Stimulated activated naive CD4-positive, alpha-beta T cell treated with Interleukin-2 at 50 U/mL for 16 hours (primary cell): ENCODE measurements around the gene FCRL4.
"Not testable (repeated sequence)": the region's sequence is repeated elsewhere in the genome, so short reads cannot be mapped to it uniquely, and the experiment has no call there.

Source experiments
- DNase-seq: peaks from one replicate; lab custom pipeline; 2025; lab: John Stamatoyannopoulos, UW

FCRL4 gene

GRCh38 chr1:157551694-157552693 is 45.9 kb downstream of the FCRL4 start, which contains the start of gene FCRL5:
TSS of gene FCRL5 (minus strand) at chr1:157552515. CDS start at chr1:157552362, 153 bp downstream.
- DNase-seq = no peak

GRCh38 chr1:157548081-157548480 is 49.8 kb downstream of the FCRL4 start:
- DNase-seq = not testable (repeated sequence)

- no peak for DNase-seq
Measured at GRCh38 chr1:157542676-157543075, 55.2 kb downstream of the FCRL4 start.

DNA sequence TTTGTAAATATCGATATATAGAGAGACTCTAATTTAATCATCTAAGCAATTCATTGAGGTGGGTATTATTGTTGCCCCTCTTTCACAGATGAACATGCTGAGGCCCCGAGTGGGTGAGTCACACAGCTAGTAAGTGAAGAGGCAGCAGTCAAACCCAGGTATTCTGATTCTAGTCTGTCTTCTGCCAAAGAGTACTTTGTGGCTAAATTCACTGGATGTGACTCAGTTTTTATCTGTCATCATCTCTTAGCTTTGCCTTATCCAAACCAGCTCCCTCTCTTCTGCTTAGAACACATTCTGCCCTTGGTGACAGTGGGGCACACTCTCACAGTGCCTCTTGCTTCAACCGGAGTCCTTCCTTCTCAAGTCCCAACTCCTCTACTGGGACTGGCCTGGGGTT is 57.0 kb downstream of the FCRL4 start:
- DNase-seq = no peak

DNA sequence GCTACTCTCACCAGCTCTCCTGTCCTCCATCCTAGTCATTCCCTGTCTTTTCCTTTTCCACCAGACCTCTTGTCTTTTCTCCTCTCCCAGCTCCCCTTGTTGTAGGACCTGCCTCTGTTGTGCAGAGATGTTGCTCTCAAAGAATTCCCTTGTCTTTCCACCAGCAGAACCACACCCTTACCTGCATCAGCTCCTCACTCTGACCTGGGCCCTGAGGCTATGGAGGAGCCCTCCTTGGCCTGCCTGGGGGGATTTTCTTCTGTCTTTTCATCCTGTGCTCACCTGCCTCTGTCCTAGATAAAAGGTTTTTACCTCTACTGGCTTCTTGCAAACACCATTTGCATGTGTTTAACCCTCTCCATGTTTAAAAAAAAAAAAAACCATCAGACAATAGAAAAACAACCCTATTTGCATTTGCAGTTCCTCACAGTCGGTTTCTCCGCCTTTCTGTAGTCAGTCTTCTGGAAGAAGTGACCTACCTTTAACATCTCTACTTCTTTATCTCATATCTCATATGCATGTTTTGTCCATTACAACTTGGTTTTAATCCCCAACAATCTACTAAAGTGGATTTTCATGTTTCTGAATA is 57.6 kb downstream of the FCRL4 start:
- no peak for DNase-seq

DNA sequence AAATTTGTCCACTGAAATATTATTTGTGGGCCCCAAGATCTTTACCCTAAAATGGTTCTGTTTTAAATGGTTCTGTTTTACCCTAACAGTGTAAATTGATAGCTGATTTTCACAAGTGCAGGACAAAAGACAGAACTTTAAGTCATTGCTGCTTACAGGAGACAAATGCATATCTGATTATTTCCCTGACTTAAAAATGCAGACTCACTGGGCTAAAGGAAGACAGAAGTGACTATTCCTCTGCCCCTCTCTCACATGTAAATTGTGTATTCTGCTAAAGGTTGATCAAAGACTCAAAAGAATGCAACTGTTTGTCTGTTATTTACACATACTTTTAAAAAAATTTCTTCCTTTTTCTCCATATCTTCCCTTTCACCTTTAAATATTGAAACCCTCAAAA is 58.3 kb downstream of the FCRL4 start:
- DNase-seq = no peak

DNA sequence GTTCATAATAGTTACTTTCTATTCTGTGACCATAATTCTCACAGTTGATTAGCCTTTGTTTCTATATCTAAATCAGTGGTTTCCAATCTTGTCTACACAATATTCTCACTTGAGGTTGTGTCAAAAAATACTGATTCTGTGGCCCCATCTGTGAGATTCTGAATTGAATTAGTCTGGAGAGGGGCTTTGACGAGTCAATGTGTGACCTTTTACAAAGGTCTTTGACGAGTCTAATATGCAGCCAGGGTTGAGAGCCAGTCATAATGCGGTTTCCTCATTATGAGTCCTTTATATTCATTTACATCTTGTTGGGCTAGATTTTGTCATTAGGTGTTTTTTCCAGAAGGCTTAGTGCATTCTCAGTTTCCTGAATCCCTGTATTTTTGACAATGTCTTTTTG is 65.3 kb downstream of the FCRL4 start:
- DNase-seq = no peak

DNA sequence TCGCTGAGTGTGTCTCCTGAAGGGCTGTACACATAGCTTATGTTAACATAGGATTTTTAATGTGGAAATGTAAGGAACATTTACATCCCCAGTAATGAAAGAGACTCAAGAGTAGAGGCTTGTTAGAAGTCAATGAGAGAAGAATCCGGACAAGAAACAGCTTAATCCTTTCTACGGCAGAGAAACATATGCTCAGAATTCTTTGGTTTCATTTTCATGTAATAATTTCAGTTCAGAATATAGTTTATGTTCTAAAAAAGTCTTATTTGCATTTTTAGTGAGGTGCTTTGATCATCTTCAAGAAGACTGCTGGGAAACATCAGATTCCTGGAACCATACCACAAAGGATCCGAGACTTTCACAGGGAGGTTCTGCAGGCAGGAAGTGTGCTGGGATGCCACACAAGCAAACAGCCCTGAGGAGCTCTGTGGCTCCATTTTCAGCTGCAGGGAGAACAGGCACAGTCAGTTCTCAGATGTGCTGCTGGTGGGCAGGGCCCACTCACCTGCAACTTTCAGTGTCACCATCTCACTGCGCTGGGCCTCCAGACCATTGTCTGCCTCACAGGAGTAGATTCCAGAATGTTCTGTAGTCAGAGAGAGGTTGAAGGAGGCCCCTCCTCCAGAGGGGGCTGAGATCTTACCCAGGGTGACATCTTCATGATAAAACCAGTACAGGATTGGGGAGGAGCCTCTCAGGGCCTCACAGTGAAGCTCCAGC is 74.0 kb downstream of the FCRL4 start:
- no peak for DNase-seq
